ENCODE data around the gene DNMT3B.

Gene DNMT3B

GRCh38 chr20:32810941-32811340, 48.8 kb downstream of the DNMT3B start:
- no peaks in the 10 kb centered on the region for H3K27me3 ChIP-seq (ENCODE audit: insufficient read depth, poor library complexity, severe bottlenecking)
- no peak for TF ChIP-seq POLR2AphosphoS5 (IDR thresholded peaks at IDR 0.05; ENCODE audit: low read depth)
- no peak for TF ChIP-seq CTCF (IDR thresholded peaks at IDR 0.05; ENCODE audit: insufficient read depth, low read length)
- H3K27ac ChIP-seq (replicated peaks), result no peak overlapping the region
- DNase-seq (ENCODE audit: low read depth in 1 of 2, low spot score in 1 of 2), result no peak
- H3K4me3 ChIP-seq (replicated peaks; ENCODE audit: insufficient read depth, low read length), result no peak overlapping the region

GRCh38 chr20:32811886-32812285, 49.7 kb downstream of the DNMT3B start:
- no peak for DNase-seq (ENCODE audit: low read depth in 1 of 2, low spot score in 1 of 2)
- TF ChIP-seq CTCF (IDR thresholded peaks at IDR 0.05; ENCODE audit: insufficient read depth, low read length) (no peak), POLR2AphosphoS5 (IDR thresholded peaks at IDR 0.05; ENCODE audit: low read depth) (no peak), GABPA (IDR thresholded peaks at IDR 0.05; ENCODE audit: low read depth) (no peak), REST (IDR thresholded peaks at IDR 0.05; ENCODE audit: insufficient replicate concordance, low read depth) (no peak), SPI1 (IDR thresholded peaks at IDR 0.05; ENCODE audit: borderline replicate concordance, low read depth) (no peak)
- Histone ChIP-seq H3K27me3 (ENCODE audit: insufficient read depth, poor library complexity, severe bottlenecking) (no peaks in the 10 kb centered on the region), H3K27ac (replicated peaks) (no peak overlapping the region), H3K4me3 (replicated peaks; ENCODE audit: insufficient read depth, low read length) (no peak overlapping the region)

GRCh38 chr20:32819992-32820697, 58.0 kb downstream of the DNMT3B start:
- DNase-seq (ENCODE audit: low read depth in 1 of 2, low spot score in 1 of 2), result peak; percentile 40 to 47
- peak overlapping the region; percentile 91 for H3K4me3 ChIP-seq (replicated peaks; ENCODE audit: insufficient read depth, low read length)
- H3K27ac ChIP-seq (replicated peaks), result peak overlapping the region; percentile 86
- TF ChIP-seq SPI1 (IDR thresholded peaks at IDR 0.05; ENCODE audit: borderline replicate concordance, low read depth) (no peak), POLR2AphosphoS5 (IDR thresholded peaks at IDR 0.05; ENCODE audit: low read depth) (peak; percentile 29; the same call in 1 of the 2 replicates)
- no peaks in the 10 kb centered on the region for H3K27me3 ChIP-seq (ENCODE audit: insufficient read depth, poor library complexity, severe bottlenecking)

DNA sequence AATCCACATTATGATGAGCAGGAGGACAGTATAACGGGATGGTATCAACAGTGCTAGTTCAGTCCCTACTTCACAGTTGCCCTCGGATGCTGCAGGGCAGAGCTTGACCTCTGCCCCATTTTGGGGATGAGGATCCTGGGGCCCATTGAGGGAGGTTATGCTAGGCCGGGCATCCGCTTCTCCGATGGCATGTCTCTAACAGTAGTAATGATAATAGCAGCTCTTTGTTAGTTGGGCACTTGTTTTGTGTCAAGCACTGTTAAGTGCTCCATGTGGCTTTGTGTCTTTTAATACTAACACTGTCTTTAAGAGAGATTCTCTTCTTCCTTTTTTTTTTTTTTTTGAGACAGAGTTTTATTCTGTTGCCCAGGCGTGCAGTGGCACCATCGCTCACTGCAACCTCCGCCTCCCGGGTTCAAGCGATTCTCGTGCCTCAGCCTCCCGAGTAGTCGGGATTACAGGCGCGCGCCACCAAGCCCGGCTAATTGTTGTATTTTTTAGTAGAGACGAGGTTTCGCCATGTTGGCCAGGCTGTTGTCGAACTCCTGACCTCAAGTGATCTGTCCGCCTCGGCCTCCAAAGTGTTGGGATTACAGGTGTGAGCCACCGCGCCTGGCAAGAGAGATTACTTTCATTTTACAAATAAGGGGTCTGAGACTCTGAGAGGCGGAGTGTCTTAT, 58.7 kb downstream of the DNMT3B start:
- peak overlapping the region; percentile 86 for H3K27ac ChIP-seq (replicated peaks)
- H3K27me3 ChIP-seq (ENCODE audit: insufficient read depth, poor library complexity, severe bottlenecking), result no peaks in the 10 kb centered on the region

More for the DNA sequence above, 58.7 kb downstream of the DNMT3B start:
- DNase-seq (ENCODE audit: low read depth in 1 of 2, low spot score in 1 of 2), result no peak
- H3K4me3 ChIP-seq (replicated peaks; ENCODE audit: insufficient read depth, low read length), result peak overlapping the region; percentile 91
- TF ChIP-seq GABPA (IDR thresholded peaks at IDR 0.05; ENCODE audit: low read depth) (no peak), POLR2AphosphoS5 (IDR thresholded peaks at IDR 0.05; ENCODE audit: low read depth) (no peak), CTCF (IDR thresholded peaks at IDR 0.05; ENCODE audit: insufficient read depth, low read length) (no peak), SPI1 (IDR thresholded peaks at IDR 0.05; ENCODE audit: borderline replicate concordance, low read depth) (no peak), REST (IDR thresholded peaks at IDR 0.05; ENCODE audit: insufficient replicate concordance, low read depth) (no peak)
